RWPE1 (cell line): ENCODE results near the gene HID1.

Source experiments
- CTCF ChIA-PET: fragments of 350-600 bp; sonication (Branson Sonifier 250); formaldehyde crosslinking; extraction: SDS; loops from one replicate; lab custom pipeline; 2021; lab: Yijun Ruan, JAX
- POLR2A ChIA-PET: fragments of 400-600 bp; formaldehyde crosslinking; extraction: SDS; loops from one replicate; lab custom pipeline; 2020; ENCODE audit warnings: antibody characterized with exemption; ENCODE audit not compliant: low non-redundant PET; lab: Yijun Ruan, JAX
- DNase-seq: peaks from one replicate; pipeline ENCODE4 v3.0.0; 2012; ENCODE audit warnings: low spot score
- H3K27ac ChIP-seq: fragments of 450-650 bp; 2 replicates; pipeline ENCODE4 v1.5.1; 2017
- CTCF ChIP-seq: fragments of 450-650 bp; conservative IDR thresholded peaks from 2 replicates; pipeline ENCODE4 v1.5.1; 2017; ENCODE audit warnings: low read depth, mild to moderate bottlenecking

Gene HID1

GRCh38 chr17:74903034-74903433, 69.5 kb downstream of the HID1 start:
- no peak for DNase-seq
- ChIA-PET POLR2A (no interaction called here), CTCF (interaction anchor here (0.6 to 1.2 kb wide), 2 partner anchors 21 to 97 kb away, joined by 3 read pairs; partner anchors contain the start of gene OTOP2)
- no peak for TF ChIP-seq CTCF
- H3K27ac ChIP-seq: no peak overlapping the region

GRCh38 chr17:74901353-74902135, 71.0 kb downstream of the HID1 start:
- TF ChIP-seq CTCF: no peak
- ChIA-PET CTCF (interaction anchor here (1.2 kb wide), 1 partner anchor 22 kb away, joined by 3 read pairs; the partner anchor contains the start of gene OTOP2), POLR2A (no interaction called here)
- no peak overlapping the region for H3K27ac ChIP-seq
- DNase-seq: no peak
